Ovary (tissue), 9 donors: ENCODE results near the gene CAPN15. TPM values are rescaled to one million over a fixed set of nuclear protein-coding genes. Genes with fewer than 3 reads are reported as not detected.
A peak's percentile ranks its signal among the peaks of the same experiment; 100 is the strongest.

Experiments
- DNase-seq, 5 donors: peaks; one replicate each; pipeline ENCODE4 v3.0.0-alpha.2; 2019 to 2020
- H3K27ac ChIP-seq, 2 donors: fragments of 200-600 bp; one replicate each; pipeline versions ENCODE4 v1.5.1 to v1.8.0; 2019 to 2022
- H3K27me3 ChIP-seq: fragments of 200-600 bp; one replicate; pipeline ENCODE4 v1.8.0; 2022
- H3K36me3 ChIP-seq: fragments of 200-600 bp; sonication (generic); one replicate; pipeline ENCODE4 v1.5.1; 2019
- H3K4me1 ChIP-seq: one replicate; pipeline ENCODE4 v1.8.1; 2013; ENCODE audit warnings: mild to moderate bottlenecking, moderate library complexity; ENCODE audit not compliant: insufficient read depth
- H3K4me3 ChIP-seq: fragments of 200-600 bp; sonication (generic); one replicate; pipeline ENCODE4 v1.5.1; 2017
- H3K9me3 ChIP-seq, 2 donors: fragments of 200-600 bp in 1 of 2; sonication (generic) in 1 of 2; one replicate each; pipeline versions ENCODE4 v1.5.1 to v1.8.1; 2013 to 2019; ENCODE audit warnings: mild to moderate bottlenecking in 1 of 2, moderate library complexity in 1 of 2
- CTCF ChIP-seq, 3 donors: fragments of 450-650 bp in 2 of 3; fragments of 200-600 bp in 1 of 3; IDR thresholded peaks; one replicate each; pipeline versions ENCODE4 v1.5.1 to v1.8.0; 2016 to 2022; ENCODE audit warnings: antibody characterized with exemption in 3 of 3, mild to moderate bottlenecking in 1 of 3
- EP300 ChIP-seq: sonication (generic); formaldehyde crosslinking; IDR thresholded peaks from one replicate; pipeline ENCODE4 v1.6.1; 2017; ENCODE audit warnings: antibody characterized with exemption
- POLR2A ChIP-seq: fragments of 450-650 bp; IDR thresholded peaks from one replicate; pipeline ENCODE4 v1.6.1; 2017; ENCODE audit warnings: antibody characterized with exemption, mild to moderate bottlenecking, moderate library complexity
- WGBS, 3 donors: extraction: QIAGEN DNeasy Blood & Tissue Kit in 1 of 3; methylation state at CpG; one replicate each; pipeline versions ENCODE4 v1.1.5 to v1.1.7; 2013 to 2017; 5-methylcytosine and 5-hydroxymethylcytosine counted together
- intact Hi-C, 4 donors: fragments of 100-400 bp; cut with DNase I; formaldehyde crosslinking; loops; one replicate each; pipeline versions ENCODE4 v1.11.0 to v1.15.1; 2022 to 2023
- polyA plus RNA-seq, 2 donors: library from polyadenylated mRNA; stranded (reverse); fragments of 200-250 nt in 1 of 2; fragments of 350-450 nt in 1 of 2; fragmentation: Illumina TruSeq in 1 of 2; extraction: RNeasy Lipid Tissue Mini Kit (QIAGEN cat#74804) in 1 of 2; gene quantifications; one replicate each; pipeline ENCODE4 v1.2.3, GENCODE V29; 2013 to 2014
- total RNA-seq, 7 donors: library from RNA; depleted of rRNA in 2 of 7; stranded (reverse); fragments of >200 nt in 2 of 7; fragmentation: NEBNext Ultra II Directional in 3 of 7; extraction: Animal tissue kit (Norgen Biotek cat#: 25700) in 3 of 7; gene quantifications; one replicate each; pipeline versions ENCODE4 v1.1.0 to v1.2.4, GENCODE V29; 2016 to 2023
- donor health status: DM: no; HTN: no; CAD: no; lungs with moderate emphysema.
- donor health status: DM: no; HTN: no; CAD: no.
- donor health status: Bipolar disorder and iron deficiency.
- donor health status: DM: yes; HTN: yes; CAD: no.
- donor health status: DM: no; HTN: no; CAD: no.
- donor health status: DM: yes; HTN: yes; CAD: no.

The CAPN15 gene
- total and polyA plus RNA-seq, 9 donors = 1.6 to 38.9 (median 25.0) TPM

DNA sequence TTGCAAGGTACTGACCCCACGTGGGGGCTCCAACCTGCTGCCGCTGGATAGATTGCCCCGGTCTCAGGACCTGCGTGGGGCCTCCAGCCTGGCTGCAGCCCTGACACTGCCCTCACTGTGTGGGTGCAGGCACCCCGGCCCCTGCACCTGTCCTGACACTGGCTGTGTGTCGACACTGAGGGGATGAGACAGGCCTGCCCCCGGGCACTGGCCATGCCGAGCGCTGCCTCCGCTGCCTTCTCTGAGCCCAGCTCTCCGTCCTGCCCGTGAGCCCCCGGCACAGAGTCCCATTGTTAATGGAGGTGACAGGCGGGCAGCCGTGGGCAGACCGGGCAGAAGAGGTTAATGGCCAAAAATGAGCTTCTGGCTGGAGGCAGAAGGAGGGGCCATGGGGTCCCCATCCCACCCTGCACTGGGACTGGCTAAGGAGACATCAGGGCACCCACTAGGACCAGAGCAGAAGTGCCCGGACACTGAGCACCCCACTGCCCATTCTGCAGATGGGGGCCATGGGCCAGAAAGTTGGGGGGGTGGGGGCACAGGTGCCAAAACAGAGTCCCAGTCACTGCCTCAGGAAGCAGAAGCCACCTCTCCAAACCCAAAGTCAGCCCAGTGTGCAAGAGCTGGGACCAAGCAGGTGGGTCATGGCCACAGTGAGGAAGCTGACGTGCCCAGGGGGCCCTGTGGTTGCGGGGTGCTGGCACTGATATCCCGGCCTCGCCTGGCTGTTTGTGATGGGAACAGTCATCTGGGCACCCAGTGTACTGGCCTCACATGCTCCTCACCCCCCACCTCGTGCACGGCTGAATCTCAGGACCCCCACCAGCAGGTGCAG is 30.2 kb downstream of the CAPN15 start:
- Histone ChIP-seq H3K4me1 (no peaks in the 10 kb centered on the region), H3K36me3 (no peaks in the 10 kb centered on the region), H3K4me3 (no peak overlapping the region), H3K27ac (no peak overlapping the region), H3K27me3 (peaks cover 3% of the 10 kb centered on the region), H3K9me3 (no peaks in the 10 kb centered on the region)
- intact Hi-C loops = no loop called here
- WGBS, 3 donors = 84 to 92% (median 87%) methylated on average over 23 of the region's 23 CpGs
- DNase-seq = no peak
- TF ChIP-seq POLR2A = no peak
- no peak for TF ChIP-seq EP300
- no peak for TF ChIP-seq CTCF (IDR thresholded peaks at IDR 0.05)

DNA sequence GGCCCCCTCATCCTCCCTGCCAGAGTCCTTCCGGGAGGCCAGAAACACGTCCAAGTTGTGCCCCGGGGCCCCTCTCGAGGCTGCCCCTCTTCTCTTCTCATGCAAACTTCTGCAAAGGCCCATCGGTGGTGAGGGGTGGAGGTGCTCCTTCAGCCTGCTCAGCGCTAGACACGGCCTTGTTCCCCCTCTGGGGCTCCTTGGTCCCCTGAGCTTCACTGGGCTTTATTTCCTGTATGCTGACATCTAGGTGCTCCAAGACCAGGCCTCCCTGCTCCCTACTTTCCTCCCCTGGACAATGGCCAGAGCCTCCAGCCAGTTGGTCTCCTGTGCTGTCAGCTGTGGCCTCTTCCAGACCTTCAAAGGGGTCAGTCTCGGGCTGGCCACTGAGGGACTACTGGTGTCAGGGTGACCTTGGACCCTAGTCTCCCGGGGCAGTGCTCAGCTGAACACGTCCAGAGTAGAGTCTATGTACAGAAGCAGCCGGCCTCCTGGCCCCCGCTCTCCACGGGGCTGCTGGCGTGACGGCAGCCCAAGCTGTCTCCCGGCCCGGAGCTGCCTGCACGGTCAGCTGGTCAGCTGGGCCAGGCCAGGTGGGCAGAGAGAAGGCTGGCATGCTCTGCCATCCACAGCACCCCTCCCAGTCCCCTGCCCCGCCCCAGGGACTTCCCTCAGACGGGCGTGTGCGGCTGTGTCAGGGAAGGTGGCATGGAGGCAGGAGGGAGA is 30.9 kb downstream of the CAPN15 start:
- Histone ChIP-seq H3K9me3 (no peaks in the 10 kb centered on the region), H3K4me3 (no peak overlapping the region), H3K4me1 (no peaks in the 10 kb centered on the region), H3K27me3 (peaks cover 3% of the 10 kb centered on the region), H3K27ac (no peak overlapping the region), H3K36me3 (no peaks in the 10 kb centered on the region)
- peak in 1 of 5 donors; percentile 59 for DNase-seq
- TF ChIP-seq CTCF (IDR thresholded peaks at IDR 0.05) (no peak), POLR2A (no peak), EP300 (no peak)
- intact Hi-C loops = no loop called here
- WGBS, 3 donors = 44 to 53% (median 47%) methylated on average over 20 to 22 of the region's 22 CpGs

GRCh38 chr16:559021-559380 is 31.5 kb downstream of the CAPN15 start:
- intact Hi-C loops = no loop called here
- WGBS, 3 donors = 61 to 68% (median 62%) methylated on average over 14 to 15 of the region's 15 CpGs
- peaks cover 3% of the 10 kb centered on the region for H3K27me3 ChIP-seq
- H3K9me3 ChIP-seq = no peaks in the 10 kb centered on the region
- H3K27ac ChIP-seq = no peak overlapping the region
- DNase-seq = no peak
- H3K4me3 ChIP-seq = no peak overlapping the region
- TF ChIP-seq CTCF (IDR thresholded peaks at IDR 0.05) (no peak), POLR2A (no peak), EP300 (no peak)
- no peaks in the 10 kb centered on the region for H3K4me1 ChIP-seq
- no peaks in the 10 kb centered on the region for H3K36me3 ChIP-seq

DNA sequence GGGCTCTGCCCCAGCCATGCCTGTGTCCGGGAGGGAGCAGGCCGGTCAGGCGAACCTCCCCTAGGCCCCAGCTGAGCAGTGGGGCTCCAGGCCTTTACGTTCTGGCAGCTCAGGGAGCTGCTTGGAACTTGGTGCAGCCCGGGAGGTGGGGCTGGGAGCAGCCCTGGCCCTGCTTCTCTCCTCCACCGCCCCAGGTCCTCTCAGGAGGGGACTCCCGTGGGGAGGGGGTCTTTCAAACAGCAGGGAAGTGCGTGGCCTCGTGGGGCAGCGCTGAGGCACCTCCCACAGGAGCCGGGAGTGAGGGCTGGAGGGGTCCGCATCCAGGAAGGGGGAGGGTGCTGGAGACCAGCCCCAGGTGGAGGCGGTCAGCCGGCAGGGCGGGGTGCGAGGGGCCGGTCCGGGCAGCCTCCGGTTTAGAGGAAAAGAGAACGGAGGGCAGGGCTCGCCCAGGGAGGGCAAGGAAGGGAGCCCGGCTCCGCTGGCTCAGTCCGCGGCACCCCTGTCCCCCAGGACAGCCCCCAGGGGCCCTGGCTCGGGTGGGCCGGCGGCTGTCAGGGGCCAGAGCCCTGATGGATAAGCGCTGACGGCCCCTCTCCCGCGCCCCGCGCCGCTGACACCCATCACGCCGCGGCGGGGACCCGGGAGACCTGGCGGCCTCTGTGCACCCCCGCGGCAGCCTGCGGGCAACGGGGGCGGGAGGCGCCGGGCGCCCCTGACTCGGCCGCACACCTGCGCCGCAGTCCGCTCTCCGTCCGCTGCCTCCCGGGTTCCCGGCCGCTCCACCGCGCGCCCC is 32.1 kb downstream of the CAPN15 start:
- DNase-seq = no peak
- WGBS, 3 donors = 8 to 10% (median 9%) methylated on average over 34 to 62 of the region's 62 CpGs
- intact Hi-C loops = no loop called here
- peaks cover 3% of the 10 kb centered on the region for H3K27me3 ChIP-seq
- no peak overlapping the region for H3K27ac ChIP-seq
- H3K4me1 ChIP-seq = no peaks in the 10 kb centered on the region
- no peaks in the 10 kb centered on the region for H3K9me3 ChIP-seq
- H3K4me3 ChIP-seq = no peak overlapping the region
- no peaks in the 10 kb centered on the region for H3K36me3 ChIP-seq
- TF ChIP-seq POLR2A (no peak), EP300 (no peak), CTCF (IDR thresholded peaks at IDR 0.05) (no peak)
